Ishikawa (cell line): Measurements from ENCODE around the gene SEC14L5.

Experiments used
- CEBPB ChIP-seq: IDR thresholded peaks from 2 replicates; pipeline ENCODE4 v1.6.1; 2012
- CREB1 ChIP-seq: IDR thresholded peaks from 2 replicates; pipeline ENCODE4 v1.6.1; 2012; ENCODE audit warnings: low read depth
- EGR1 ChIP-seq: IDR thresholded peaks from 2 replicates; pipeline ENCODE4 v1.6.1; 2012
- EP300 ChIP-seq: IDR thresholded peaks from 2 replicates; pipeline ENCODE4 v1.6.1; 2012; ENCODE audit warnings: borderline replicate concordance
- FOXM1 ChIP-seq: IDR thresholded peaks from 2 replicates; pipeline ENCODE4 v1.6.1; 2012; ENCODE audit warnings: low read depth, borderline replicate concordance
- NFIC ChIP-seq: IDR thresholded peaks from 2 replicates; pipeline ENCODE4 v1.6.1; 2012
- RAD21 ChIP-seq: IDR thresholded peaks from 2 replicates; pipeline ENCODE4 v1.6.1; 2012; ENCODE audit warnings: low read depth
- TAF1 ChIP-seq: IDR thresholded peaks from 2 replicates; pipeline ENCODE4 v1.6.1; 2012; ENCODE audit warnings: low read depth, mild to moderate bottlenecking
- TCF12 ChIP-seq: IDR thresholded peaks from 2 replicates; pipeline ENCODE4 v1.6.1; 2012; ENCODE audit warnings: low read depth
- TEAD4 ChIP-seq: IDR thresholded peaks from 2 replicates; pipeline ENCODE4 v1.6.1; 2012
- YY1 ChIP-seq: IDR thresholded peaks from 2 replicates; pipeline ENCODE4 v1.6.1; 2012; ENCODE audit warnings: low read depth
- ZBTB7A ChIP-seq: IDR thresholded peaks from 2 replicates; pipeline ENCODE4 v1.6.1; 2012; ENCODE audit warnings: low read depth
- TF ChIP-seq, protein P1 (sequence below): IDR thresholded peaks from 2 replicates; pipeline ENCODE4 v1.6.1; 2012; ENCODE audit warnings: low read depth, mild to moderate bottlenecking
- TF ChIP-seq, protein P2 (sequence below): IDR thresholded peaks from 2 replicates; pipeline ENCODE4 v1.6.1; 2012
- TF ChIP-seq, protein P3 (sequence below): IDR thresholded peaks from 2 replicates; pipeline ENCODE4 v1.6.1; 2012

The SEC14L5 gene

DNA sequence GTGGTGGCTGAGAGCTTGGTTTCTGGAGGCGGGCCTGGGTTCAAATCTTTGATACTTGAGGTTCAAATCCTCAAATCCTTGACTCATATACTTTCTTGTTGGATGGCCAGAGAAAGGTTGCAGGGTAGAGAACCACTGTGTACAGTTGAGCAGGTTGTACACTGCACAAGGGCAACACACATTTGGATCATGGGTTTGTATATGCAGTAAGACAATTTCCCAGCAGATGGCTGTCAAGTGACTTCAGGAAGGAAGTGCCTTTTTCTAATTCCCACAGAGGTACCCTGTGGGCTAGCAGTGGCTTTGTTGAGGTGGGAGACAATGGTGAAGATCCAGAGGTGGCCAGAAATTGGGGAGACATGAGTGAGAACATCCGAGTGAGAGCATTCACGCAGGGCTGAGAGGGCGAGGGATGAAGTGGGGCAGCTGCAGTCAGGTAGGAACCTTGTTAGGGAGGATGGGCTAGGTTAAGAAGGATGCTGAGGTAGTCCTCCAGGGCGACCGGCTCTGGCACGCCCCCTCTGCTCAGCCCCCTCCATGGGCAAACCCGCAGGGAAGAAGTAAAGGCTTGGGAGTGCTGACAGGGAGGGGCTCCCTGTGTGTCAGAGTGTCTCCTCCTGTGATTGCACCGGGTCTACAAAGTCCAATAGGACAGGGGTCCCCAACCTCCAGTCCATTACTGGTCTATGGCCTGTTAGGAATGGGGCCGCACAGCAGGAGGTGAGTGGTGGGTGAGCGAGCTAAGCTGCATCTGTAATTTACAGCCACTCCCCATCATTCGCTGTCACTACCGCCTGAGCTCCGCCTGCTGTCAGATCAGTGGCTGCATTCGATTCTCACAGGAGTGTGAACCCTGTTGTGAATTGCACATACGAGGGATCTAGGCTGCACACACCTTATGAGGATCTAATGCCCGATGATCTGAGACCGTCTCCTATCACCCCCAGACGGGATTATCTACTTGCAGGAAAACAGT lies 104.9 kb downstream of the SEC14L5 start:
- TF ChIP-seq ZBTB7A (no peak), EGR1 (no peak), YY1 (no peak), TAF1 (no peak), TEAD4 (no peak)
- TF ChIP-seq, protein P1, sequence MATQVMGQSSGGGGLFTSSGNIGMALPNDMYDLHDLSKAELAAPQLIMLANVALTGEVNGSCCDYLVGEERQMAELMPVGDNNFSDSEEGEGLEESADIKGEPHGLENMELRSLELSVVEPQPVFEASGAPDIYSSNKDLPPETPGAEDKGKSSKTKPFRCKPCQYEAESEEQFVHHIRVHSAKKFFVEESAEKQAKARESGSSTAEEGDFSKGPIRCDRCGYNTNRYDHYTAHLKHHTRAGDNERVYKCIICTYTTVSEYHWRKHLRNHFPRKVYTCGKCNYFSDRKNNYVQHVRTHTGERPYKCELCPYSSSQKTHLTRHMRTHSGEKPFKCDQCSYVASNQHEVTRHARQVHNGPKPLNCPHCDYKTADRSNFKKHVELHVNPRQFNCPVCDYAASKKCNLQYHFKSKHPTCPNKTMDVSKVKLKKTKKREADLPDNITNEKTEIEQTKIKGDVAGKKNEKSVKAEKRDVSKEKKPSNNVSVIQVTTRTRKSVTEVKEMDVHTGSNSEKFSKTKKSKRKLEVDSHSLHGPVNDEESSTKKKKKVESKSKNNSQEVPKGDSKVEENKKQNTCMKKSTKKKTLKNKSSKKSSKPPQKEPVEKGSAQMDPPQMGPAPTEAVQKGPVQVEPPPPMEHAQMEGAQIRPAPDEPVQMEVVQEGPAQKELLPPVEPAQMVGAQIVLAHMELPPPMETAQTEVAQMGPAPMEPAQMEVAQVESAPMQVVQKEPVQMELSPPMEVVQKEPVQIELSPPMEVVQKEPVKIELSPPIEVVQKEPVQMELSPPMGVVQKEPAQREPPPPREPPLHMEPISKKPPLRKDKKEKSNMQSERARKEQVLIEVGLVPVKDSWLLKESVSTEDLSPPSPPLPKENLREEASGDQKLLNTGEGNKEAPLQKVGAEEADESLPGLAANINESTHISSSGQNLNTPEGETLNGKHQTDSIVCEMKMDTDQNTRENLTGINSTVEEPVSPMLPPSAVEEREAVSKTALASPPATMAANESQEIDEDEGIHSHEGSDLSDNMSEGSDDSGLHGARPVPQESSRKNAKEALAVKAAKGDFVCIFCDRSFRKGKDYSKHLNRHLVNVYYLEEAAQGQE = no peak
- TF ChIP-seq, protein P2, sequence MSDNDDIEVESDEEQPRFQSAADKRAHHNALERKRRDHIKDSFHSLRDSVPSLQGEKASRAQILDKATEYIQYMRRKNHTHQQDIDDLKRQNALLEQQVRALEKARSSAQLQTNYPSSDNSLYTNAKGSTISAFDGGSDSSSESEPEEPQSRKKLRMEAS = no peak

DNA sequence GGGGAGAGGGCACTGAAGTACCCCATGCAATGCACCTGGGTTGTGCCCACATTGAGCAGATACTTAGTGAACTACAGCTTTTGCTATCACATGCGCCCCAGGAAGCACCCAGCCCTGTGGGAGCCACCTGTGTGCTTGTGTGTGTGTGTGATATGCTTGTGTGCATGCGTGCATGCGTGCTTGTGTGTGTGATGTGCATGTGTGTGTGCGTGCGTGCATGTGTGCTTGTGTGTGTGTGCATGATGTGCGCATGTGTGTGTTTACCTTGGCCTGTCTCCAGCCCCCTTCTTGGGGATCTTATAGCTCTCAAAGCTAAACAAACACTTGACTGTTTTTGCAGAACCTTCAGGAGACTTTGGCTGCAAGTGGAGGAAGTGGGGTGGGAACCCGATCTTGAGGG lies 106.8 kb downstream of the SEC14L5 start:
- TF ChIP-seq YY1 (no peak), CREB1 (no peak), RAD21 (no peak), TAF1 (no peak), ZBTB7A (no peak), TEAD4 (no peak), TCF12 (no peak), EP300 (no peak), NFIC (no peak), EGR1 (no peak), CEBPB (no peak), FOXM1 (no peak)
- TF ChIP-seq, protein P1 = no peak
- TF ChIP-seq, protein P2 = no peak
- TF ChIP-seq, protein P3, sequence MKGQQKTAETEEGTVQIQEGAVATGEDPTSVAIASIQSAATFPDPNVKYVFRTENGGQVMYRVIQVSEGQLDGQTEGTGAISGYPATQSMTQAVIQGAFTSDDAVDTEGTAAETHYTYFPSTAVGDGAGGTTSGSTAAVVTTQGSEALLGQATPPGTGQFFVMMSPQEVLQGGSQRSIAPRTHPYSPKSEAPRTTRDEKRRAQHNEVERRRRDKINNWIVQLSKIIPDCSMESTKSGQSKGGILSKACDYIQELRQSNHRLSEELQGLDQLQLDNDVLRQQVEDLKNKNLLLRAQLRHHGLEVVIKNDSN = no peak

DNA sequence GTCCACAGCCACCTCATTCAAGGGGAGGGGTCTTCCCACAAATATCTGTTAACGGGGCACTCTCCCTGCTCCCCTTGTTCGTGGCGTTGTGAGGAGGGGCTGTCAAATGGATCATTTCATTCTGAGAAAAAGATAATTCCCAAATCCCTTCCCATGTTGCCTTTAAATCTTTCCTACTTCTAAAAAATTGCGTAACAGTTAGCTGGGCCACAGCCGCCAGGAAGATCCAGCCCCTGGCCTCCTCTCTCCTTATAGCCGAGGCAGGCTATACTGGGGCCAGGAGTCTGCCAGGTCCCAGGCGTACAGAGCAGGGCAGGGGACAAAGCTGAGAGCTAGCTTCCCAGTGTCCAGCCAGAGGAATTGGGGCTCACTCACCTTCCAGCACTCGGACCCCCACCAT lies 107.2 kb downstream of the SEC14L5 start:
- TF ChIP-seq CREB1 (no peak), TAF1 (no peak), CEBPB (peak; percentile 49; the same call in 1 of the 2 replicates)

DNA sequence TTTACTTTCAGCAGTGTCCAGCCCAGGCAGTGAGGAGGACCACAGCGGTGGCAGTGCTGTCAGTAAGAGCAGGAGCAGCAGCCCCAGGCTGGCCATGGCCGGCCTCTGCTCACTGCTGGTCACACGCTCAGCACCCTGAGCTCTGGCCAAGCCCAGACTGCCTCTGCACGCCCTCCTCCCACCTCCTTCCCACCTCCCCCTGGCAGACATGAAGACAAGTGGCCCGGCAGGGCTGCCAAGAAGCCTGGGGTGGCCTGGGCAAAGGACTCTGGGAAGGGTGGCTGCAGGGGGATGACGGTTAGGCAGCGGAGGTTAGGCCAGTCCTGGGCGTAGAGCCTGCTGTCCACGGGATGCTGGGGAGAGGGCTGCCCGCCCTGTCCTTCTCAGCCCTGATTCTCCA lies 107.7 kb downstream of the SEC14L5 start, which contains the start of gene C16orf89:
TSS of gene C16orf89 (minus strand) at position 144 of the 400 bp plus-strand sequence. CDS start at position 96, 48 bp downstream.
- TF ChIP-seq EP300 = no peak
- TF ChIP-seq RAD21 = no peak
- no peak for TF ChIP-seq CREB1
- TF ChIP-seq, protein P3 = no peak
- TF ChIP-seq TCF12 = no peak
- no peak for TF ChIP-seq NFIC
- no peak for TF ChIP-seq CEBPB
- no peak for TF ChIP-seq TEAD4

DNA sequence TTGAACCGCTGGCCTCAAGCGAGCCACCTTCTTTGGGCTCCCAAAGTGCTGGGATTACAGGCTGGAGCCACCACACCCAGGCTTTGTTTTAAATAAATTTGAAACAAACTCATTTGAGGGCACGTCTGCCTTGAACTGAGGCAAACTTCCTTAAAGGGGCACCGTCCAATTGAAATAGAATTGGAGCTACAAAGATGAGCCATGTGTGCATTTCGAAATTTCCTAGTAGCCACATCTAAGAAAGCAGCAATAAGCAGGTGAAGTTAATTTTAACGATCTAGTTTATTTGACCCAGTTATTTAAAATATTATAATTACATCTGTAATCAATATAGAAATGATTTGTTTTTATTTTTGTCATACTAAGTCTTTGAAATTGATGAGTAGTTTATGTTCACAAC lies 108.4 kb downstream of the SEC14L5 start:
- TF ChIP-seq TCF12 = no peak
- no peak for TF ChIP-seq FOXM1
- no peak for TF ChIP-seq RAD21
- TF ChIP-seq, protein P1 = no peak
- no peak for TF ChIP-seq EGR1
- TF ChIP-seq TEAD4 = no peak
- TF ChIP-seq CREB1 = no peak
- no peak for TF ChIP-seq NFIC
- TF ChIP-seq, protein P3 = no peak
- no peak for TF ChIP-seq CEBPB
- no peak for TF ChIP-seq ZBTB7A
- no peak for TF ChIP-seq YY1
